Measurements from ENCODE around the gene AKAP12.

DNA sequence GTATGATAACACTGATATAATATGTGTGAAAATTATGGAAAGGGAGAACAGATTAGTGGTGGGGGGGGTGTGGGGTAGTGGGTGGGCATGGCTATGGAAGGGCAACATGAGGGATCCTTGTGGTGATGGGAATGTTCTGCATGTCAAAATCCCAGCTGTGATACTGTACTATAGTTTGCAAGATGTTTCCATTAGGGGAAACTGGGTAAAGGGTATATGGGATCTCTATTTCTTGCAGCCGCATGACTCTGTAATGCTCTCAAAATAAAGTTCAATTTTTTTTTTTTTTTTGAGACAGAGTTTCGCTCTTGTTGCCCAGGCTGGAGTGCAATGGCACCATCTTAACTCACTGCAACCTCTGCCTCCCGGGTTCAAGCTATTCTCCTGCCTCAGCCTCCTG lies 137.3 kb downstream of the AKAP12 start:
- no peak for TF ChIP-seq EZH2 (IDR thresholded peaks at IDR 0.05; ENCODE audit: low read length, unreplicated experiment)
- TF ChIP-seq, protein P1, sequence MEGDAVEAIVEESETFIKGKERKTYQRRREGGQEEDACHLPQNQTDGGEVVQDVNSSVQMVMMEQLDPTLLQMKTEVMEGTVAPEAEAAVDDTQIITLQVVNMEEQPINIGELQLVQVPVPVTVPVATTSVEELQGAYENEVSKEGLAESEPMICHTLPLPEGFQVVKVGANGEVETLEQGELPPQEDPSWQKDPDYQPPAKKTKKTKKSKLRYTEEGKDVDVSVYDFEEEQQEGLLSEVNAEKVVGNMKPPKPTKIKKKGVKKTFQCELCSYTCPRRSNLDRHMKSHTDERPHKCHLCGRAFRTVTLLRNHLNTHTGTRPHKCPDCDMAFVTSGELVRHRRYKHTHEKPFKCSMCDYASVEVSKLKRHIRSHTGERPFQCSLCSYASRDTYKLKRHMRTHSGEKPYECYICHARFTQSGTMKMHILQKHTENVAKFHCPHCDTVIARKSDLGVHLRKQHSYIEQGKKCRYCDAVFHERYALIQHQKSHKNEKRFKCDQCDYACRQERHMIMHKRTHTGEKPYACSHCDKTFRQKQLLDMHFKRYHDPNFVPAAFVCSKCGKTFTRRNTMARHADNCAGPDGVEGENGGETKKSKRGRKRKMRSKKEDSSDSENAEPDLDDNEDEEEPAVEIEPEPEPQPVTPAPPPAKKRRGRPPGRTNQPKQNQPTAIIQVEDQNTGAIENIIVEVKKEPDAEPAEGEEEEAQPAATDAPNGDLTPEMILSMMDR (conservative IDR thresholded peaks at IDR 0.05; ENCODE audit: low read depth, low read length), result no peak

Data from PC-3 (cell line).